ENCODE results near the gene PCDHB11. TPM values are rescaled to one million over a fixed set of nuclear protein-coding genes. Genes with fewer than 3 reads are reported as not detected.

PCDHB11 gene
- total and polyA plus RNA-seq, 2 of the 8 experiments (the other 6 are each of a cell fraction or from before 2014, with no cell fraction given), result 0.50 to 0.86 TPM

- Histone ChIP-seq H3K27ac (ENCODE audit: low read depth, low read length) (no peak overlapping the region), H3K4me1 (replicated peaks in 1 of 4; ENCODE audit: control insufficient read depth in 3 of 4, insufficient read depth in 4 of 4, low read length in 3 of 4) (no peaks in the 10 kb centered on the region), H3K4me2 (ENCODE audit: insufficient read depth in 1 of 2, low read depth in 2 of 2, low read length in 2 of 2) (no peak overlapping the region), H4K8ac (ENCODE audit: extremely low read depth, insufficient read depth, low read length) (no peak overlapping the region), H3K23ac (ENCODE audit: insufficient read length) (no peak overlapping the region), H2BK15ac (ENCODE audit: low read length) (no peak overlapping the region), H2BK5ac (ENCODE audit: low read depth, low read length) (no peak overlapping the region), H3K23me2 (ENCODE audit: low read depth, low read length) (no peaks in the 10 kb centered on the region), H4K5ac (ENCODE audit: insufficient read length, low read depth, low read length) (no peak overlapping the region), H3K79me2 (ENCODE audit: control insufficient read depth in 1 of 2, insufficient read depth in 2 of 2, low read length in 2 of 2) (no peaks in the 10 kb centered on the region), H2BK12ac (ENCODE audit: low read depth, low read length) (no peak overlapping the region), H3K14ac (ENCODE audit: insufficient read length) (no peak overlapping the region), H2AK5ac (ENCODE audit: low read depth, low read length) (no peak overlapping the region), H3K4ac (replicated peaks; ENCODE audit: insufficient read length, low read depth, low read length) (no peak overlapping the region), H3K4me3 (ENCODE audit: extremely low read depth in 1 of 4, insufficient read depth in 2 of 4, low read depth in 3 of 4, low read length in 4 of 4) (no peak overlapping the region), H3K56ac (replicated peaks; ENCODE audit: insufficient read length, low read depth, low read length) (no peak overlapping the region), H2BK20ac (ENCODE audit: low read length) (no peak overlapping the region), H2BK120ac (replicated peaks; ENCODE audit: low read depth, low read length) (no peak overlapping the region), H3K9ac (replicated peaks in 1 of 4; ENCODE audit: extremely low read depth in 1 of 4, low read depth in 3 of 4, low read length in 3 of 4) (no peak overlapping the region), H3K36me3 (ENCODE audit: control insufficient read depth in 2 of 4, insufficient read depth in 4 of 4, low read length in 3 of 4) (no peaks in the 10 kb centered on the region), H3K27me3 (replicated peaks in 1 of 4; ENCODE audit: control insufficient read depth in 3 of 4, extremely low read depth in 1 of 4, insufficient read depth in 3 of 4, low read length in 3 of 4) (no peaks in the 10 kb centered on the region), H3K18ac (ENCODE audit: extremely low read depth, low read length) (no peak overlapping the region), H3K9me3 (ENCODE audit: insufficient read depth in 2 of 2, low read depth in 1 of 2, low read length in 1 of 2) (peaks cover 0 to 15% of the 10 kb centered on the region in 2 experiments; a peak in 1 of 4 replicates), H2AFZ (ENCODE audit: low read length) (no peak overlapping the region), H4K20me1 (replicated peaks in 1 of 2; ENCODE audit: control insufficient read depth in 1 of 2, insufficient read depth in 2 of 2, low read length in 2 of 2) (no peaks in the 10 kb centered on the region), H4K91ac (replicated peaks; ENCODE audit: insufficient read length, low read length) (no peak overlapping the region), H3K79me1 (ENCODE audit: low read depth, low read length) (no peaks in the 10 kb centered on the region)
- FAIRE-seq, result no peak
- 89% methylated on average over 1 of the region's 1 CpG; no CpG with 5 or more reads in 1 of the 2 experiments for WGBS, 2 experiments (ENCODE audit: extremely low coverage in 1 of 2, insufficient coverage in 1 of 2, insufficient read length in 1 of 2, insufficient replicate concordance in 2 of 2, low coverage in 1 of 2, low lambda C conversion rate in 2 of 2, missing lambda C conversion rate in 1 of 2)
- DNase-seq (ENCODE audit: low read depth in 1 of 2, low spot score in 2 of 2), result no peak
- POLR2A ChIA-PET (ENCODE audit: partially characterized antibody), result no interaction called here
- CTCF ChIA-PET (ENCODE audit: partially characterized antibody), result interaction anchor here (1.4 kb wide), 1 partner anchor 53 kb away, joined by 3 read pairs; no protein-coding TSS in a partner anchor
- no peak for TF ChIP-seq MAFK (IDR thresholded peaks at IDR 0.05; ENCODE audit: low read depth, low read length)
- TF ChIP-seq CBX5 (IDR thresholded peaks at IDR 0.05; ENCODE audit: low read depth, low read length), result no peak
- no peak for TF ChIP-seq BRCA1 (IDR thresholded peaks at IDR 0.05; ENCODE audit: low read depth, low read length)
- no peak for TF ChIP-seq CREB1 (IDR thresholded peaks at IDR 0.05)
- TF ChIP-seq SIX5 (IDR thresholded peaks at IDR 0.05; ENCODE audit: low read depth, low read length), result no peak
- TF ChIP-seq TAF1 (IDR thresholded peaks at IDR 0.05; ENCODE audit: low read depth, low read length), result no peak
- TF ChIP-seq, protein P1, sequence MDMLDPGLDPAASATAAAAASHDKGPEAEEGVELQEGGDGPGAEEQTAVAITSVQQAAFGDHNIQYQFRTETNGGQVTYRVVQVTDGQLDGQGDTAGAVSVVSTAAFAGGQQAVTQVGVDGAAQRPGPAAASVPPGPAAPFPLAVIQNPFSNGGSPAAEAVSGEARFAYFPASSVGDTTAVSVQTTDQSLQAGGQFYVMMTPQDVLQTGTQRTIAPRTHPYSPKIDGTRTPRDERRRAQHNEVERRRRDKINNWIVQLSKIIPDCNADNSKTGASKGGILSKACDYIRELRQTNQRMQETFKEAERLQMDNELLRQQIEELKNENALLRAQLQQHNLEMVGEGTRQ (IDR thresholded peaks at IDR 0.05; ENCODE audit: low read length), result no peak
- no peak for TF ChIP-seq GTF2F1 (IDR thresholded peaks at IDR 0.05; ENCODE audit: borderline replicate concordance, low read depth, low read length)
Measured at GRCh38 chr5:141175933-141176332, 23.5 kb upstream of the PCDHB11 start.
